LNCAP (cell line): ENCODE measurements around the gene MRPS18A.

Source experiments
- CTCF ChIP-seq: fragments of 450-650 bp; IDR thresholded peaks from 2 replicates; pipeline ENCODE4 v1.5.1; 2017; ENCODE audit warnings: mild to moderate bottlenecking

Gene MRPS18A

GRCh38 chr6:43628393-43629103, 59.0 kb downstream of the MRPS18A start:
- no peak for TF ChIP-seq CTCF

- TF ChIP-seq CTCF, result no peak
Measured at GRCh38 chr6:43627008-43627825, 60.4 kb downstream of the MRPS18A start.

- TF ChIP-seq CTCF, result no peak
Measured at GRCh38 chr6:43625393-43625992, 62.1 kb downstream of the MRPS18A start.

GRCh38 chr6:43624786-43625288, 62.8 kb downstream of the MRPS18A start:
- TF ChIP-seq CTCF, result no peak

- no peak for TF ChIP-seq CTCF
Measured at GRCh38 chr6:43623880-43624785, 63.5 kb downstream of the MRPS18A start.

- TF ChIP-seq CTCF, result no peak
Measured at GRCh38 chr6:43622541-43622940, 65.0 kb downstream of the MRPS18A start.

GRCh38 chr6:43621836-43622180, 65.8 kb downstream of the MRPS18A start:
- TF ChIP-seq CTCF, result no peak
